GM23248 (cell line): ENCODE data around the gene RTN3.

Source experiments
- EZH2 ChIP-seq: fragments of 200-600 bp; sonication (generic); IDR thresholded peaks from 2 replicates; pipeline ENCODE4 v1.6.1; 2018; ENCODE audit warnings: antibody characterized with exemption, mild to moderate bottlenecking; ENCODE audit not compliant: insufficient read depth, poor library complexity, severe bottlenecking
- EZH2phosphoT487 ChIP-seq: fragments of 200-600 bp; sonication (generic); IDR thresholded peaks from 2 replicates; pipeline ENCODE4 v1.6.1; 2018; ENCODE audit warnings: antibody characterized with exemption, moderate library complexity, mild to moderate bottlenecking, low read depth; ENCODE audit not compliant: insufficient read depth

DNA sequence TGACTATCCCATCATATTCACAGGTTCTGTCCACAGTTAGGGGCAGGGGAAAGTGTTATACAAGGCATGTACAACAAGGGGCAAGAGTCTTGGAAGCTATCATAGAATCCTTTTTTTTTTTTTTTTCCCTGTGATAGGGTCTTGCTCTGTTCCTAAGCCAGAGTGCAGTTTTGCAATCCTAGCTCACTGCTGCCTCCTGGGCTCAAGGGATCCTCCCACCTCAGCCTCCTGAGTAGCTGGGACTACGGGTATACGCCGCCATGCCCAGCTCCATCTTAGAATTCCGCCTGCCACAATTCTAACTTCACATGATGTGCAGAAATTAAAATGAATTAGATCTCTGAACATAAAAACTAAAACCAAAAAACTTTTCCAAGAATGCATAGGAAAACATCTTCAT lies 55.6 kb downstream of the RTN3 start:
- TF ChIP-seq EZH2 (no peak), EZH2phosphoT487 (no peak)
